Measurements from ENCODE around the gene FIGNL1. TPM values are rescaled to one million over a fixed set of nuclear protein-coding genes. Genes with fewer than 3 reads are reported as not detected.

FIGNL1 gene
- polyA plus RNA-seq, 6 donors from 2014 or later = 4.8 to 26.2 (median 18.2) TPM

DNA sequence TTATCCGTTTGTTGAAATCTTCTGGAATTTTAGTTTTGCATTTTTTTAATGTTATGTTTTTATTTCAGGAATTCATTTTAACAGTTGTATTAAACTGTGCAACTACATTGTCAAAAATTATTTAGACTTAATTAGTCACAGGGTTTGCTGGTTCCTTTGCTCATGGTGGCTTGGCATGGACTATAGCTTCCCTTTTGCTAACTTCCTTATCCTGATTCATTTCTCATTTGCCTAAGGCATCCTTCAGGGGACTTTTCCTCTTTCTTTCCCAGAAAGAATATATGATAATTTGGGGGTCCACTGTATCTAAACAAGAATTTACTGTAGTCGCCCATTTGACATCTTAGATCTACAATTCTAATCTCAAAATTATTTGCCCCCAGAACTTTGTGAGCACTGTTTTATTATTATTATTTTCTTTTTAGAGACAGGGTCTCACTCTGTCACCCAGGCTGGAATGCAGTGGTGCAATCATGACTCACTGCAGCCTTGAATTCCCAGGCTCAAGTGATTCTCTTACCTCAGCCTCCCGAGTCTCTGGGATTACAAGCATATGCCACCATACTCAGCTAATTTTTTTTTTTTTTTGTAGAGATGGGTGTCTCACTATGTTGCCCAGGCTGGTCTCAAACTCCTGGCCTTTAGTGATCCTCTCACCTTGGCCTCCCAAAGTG is 13.9 kb downstream of the FIGNL1 start:
- Mint-ChIP-seq H3K4me3 (no peak overlapping the region), H3K27me3 (no peaks in the 10 kb centered on the region), H3K36me3 (peaks cover 5 to 10% of the 10 kb centered on the region in 2 donors), H3K27ac (no peak overlapping the region), H3K9me3 (no peaks in the 10 kb centered on the region), H3K4me1 (peaks cover 0 to 2% (median 0%) of the 10 kb centered on the region in 3 donors)
- no peak for DNase-seq
- ATAC-seq (ENCODE audit: low read depth in 2 of 2) = no peak

DNA sequence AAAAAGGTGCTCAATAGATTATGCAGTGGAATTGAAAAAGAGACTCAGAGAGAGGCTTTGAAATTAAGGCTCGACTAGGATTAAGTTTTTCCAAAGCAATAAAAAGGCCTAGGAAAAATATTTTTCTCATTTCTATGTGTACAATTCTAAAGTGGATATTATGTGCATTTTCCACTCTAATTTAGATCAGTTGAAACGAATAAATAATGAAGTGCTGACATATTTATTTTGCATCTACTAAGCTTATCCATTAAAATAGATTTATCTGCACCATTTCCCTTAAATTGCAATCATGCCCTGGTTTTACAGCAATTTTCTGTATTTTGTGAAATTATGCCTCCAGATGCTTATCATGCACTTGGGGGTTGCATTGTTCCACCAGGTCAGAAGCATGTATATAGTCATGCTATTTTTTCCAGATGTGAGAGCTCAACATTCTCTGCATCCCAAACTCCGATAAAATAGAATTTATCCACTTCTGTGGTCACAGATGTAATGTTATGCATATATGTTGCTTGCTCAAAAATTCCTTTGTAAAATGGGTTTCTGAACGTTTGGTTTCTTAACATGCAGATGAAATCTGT is 18.3 kb downstream of the FIGNL1 start:
- no peak for DNase-seq
- no peaks in the 10 kb centered on the region for H3K4me1 Mint-ChIP-seq
- H3K9me3 Mint-ChIP-seq = no peaks in the 10 kb centered on the region
- H3K27me3 Mint-ChIP-seq = no peaks in the 10 kb centered on the region
- H3K4me3 Mint-ChIP-seq = no peak overlapping the region
- H3K27ac Mint-ChIP-seq = no peak overlapping the region
- H3K36me3 Mint-ChIP-seq = peaks cover 0 to 2% of the 10 kb centered on the region in 2 donors
- ATAC-seq (ENCODE audit: low read depth in 2 of 2) = no peak

DNA sequence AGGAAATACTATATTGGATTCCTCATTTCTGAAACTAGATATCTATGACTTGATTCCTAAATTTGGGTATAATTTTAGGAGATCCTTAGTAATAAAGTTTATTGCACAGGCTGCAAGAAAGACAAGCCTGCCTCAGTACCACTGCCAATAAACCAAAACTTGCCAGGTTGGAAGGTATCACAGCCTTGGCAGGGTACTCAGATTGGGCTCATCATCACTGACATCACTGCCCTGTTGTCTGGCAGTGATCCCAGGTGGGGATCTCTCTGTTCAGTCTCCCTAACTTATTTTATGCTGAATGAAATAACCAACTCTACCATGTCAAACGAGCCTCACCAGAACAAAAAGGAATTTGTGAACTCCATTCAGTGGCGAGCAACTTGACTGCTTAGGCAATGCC is 18.8 kb downstream of the FIGNL1 start:
- H3K4me3 Mint-ChIP-seq = no peak overlapping the region
- H3K36me3 Mint-ChIP-seq = no peaks in the 10 kb centered on the region
- H3K27ac Mint-ChIP-seq = no peak overlapping the region

DNA sequence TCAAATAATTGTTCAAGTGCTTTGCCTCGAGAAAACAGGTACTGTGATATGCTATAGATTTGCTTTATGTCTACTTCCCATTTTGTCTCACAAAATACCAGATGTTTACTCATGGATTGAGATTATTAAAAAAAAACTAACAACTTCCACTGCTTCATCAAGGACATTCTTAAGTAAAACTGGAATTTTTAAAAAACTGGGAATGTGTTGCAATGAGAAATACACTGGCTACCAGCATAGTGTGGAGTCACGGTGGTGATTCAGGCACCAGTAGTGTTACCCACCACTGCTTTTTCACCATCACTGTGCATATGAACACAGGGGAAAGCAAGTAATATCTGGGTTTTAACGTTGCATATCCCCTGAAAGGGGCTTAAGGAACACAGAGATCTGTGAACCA is 21.2 kb downstream of the FIGNL1 start:
- ATAC-seq (ENCODE audit: low read depth in 2 of 2) (no peak), DNase-seq (no peak)
- Mint-ChIP-seq H3K9me3 (no peaks in the 10 kb centered on the region), H3K27ac (no peak overlapping the region), H3K27me3 (no peaks in the 10 kb centered on the region), H3K4me3 (no peak overlapping the region), H3K4me1 (peaks cover 2 to 3% (median 2%) of the 10 kb centered on the region in 3 donors), H3K36me3 (no peaks in the 10 kb centered on the region)

More for the DNA sequence above, 18.8 kb downstream of the FIGNL1 start:
- Mint-ChIP-seq H3K27me3 (no peaks in the 10 kb centered on the region), H3K4me1 (no peaks in the 10 kb centered on the region), H3K9me3 (no peaks in the 10 kb centered on the region)
- DNase-seq (no peak), ATAC-seq (ENCODE audit: low read depth in 2 of 2) (no peak)

DNA sequence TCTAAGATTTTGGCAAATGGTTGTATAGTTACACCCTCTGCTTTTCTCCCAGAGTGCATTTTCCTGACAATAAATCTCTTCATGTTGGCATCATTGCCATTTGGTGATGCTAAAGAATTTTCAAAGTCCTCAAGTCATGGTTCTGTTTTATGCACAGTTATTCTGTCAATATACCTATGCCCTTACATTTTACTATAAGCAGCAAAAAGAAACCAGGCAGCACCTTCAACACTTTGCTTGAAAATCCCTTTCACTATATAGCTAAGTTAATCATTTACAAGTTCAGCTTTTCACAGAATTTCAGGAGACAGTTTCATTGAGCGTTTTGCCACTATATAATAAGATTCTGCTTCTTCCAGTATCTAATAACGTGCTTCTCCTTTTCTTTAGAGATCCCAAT is 22.6 kb downstream of the FIGNL1 start:
- H3K9me3 Mint-ChIP-seq = no peaks in the 10 kb centered on the region
- H3K4me1 Mint-ChIP-seq = peaks cover 5 to 8% (median 5%) of the 10 kb centered on the region in 3 donors
- H3K36me3 Mint-ChIP-seq = no peaks in the 10 kb centered on the region
- no peak overlapping the region for H3K4me3 Mint-ChIP-seq
- no peak overlapping the region for H3K27ac Mint-ChIP-seq
- no peak for DNase-seq
- no peaks in the 10 kb centered on the region for H3K27me3 Mint-ChIP-seq
- no peak for ATAC-seq (ENCODE audit: low read depth in 2 of 2)

DNA sequence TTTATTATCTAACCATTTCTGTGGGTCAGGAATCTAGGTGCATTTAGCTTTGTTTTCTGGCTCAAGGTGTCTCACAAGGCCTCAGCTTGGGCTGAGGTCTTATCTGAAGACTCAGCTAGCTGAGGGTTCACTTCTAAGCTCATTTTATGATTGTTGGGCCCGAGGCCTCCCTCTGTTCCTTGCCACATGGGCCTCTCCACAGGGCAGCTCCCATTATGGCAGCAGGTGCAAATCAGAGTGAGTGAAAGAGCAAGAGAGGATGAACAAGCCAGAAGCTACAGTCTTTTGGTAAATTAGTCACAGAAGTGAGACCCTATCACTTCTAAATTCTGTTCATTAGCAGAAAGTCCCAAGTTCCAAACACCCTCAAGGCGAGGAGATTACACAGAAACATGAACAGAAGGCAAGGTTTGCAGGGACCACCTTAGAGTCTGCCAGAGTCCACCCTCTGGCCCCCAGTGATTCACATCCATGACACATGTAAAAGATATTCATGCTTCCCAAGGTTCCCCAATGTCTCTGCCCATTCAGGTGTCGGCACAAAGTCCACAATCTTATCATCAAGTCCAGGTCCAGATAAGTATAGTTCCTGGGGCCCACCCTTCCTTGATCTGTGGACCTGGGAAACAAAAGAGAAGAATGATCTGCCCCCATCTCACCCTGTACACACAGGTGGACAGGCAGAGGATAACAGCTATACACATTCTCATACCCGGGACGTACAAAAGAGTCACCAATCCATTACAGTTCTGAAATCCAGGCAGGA is 23.7 kb downstream of the FIGNL1 start:
- Mint-ChIP-seq H3K4me1 (peaks cover 5 to 8% (median 5%) of the 10 kb centered on the region in 3 donors), H3K4me3 (no peak overlapping the region), H3K27me3 (no peaks in the 10 kb centered on the region), H3K9me3 (no peaks in the 10 kb centered on the region), H3K36me3 (no peaks in the 10 kb centered on the region), H3K27ac (peak overlapping the region in 1 of 6 donors; percentile 70)
- ATAC-seq (ENCODE audit: low read depth in 2 of 2) (no peak), DNase-seq (no peak)

DNA sequence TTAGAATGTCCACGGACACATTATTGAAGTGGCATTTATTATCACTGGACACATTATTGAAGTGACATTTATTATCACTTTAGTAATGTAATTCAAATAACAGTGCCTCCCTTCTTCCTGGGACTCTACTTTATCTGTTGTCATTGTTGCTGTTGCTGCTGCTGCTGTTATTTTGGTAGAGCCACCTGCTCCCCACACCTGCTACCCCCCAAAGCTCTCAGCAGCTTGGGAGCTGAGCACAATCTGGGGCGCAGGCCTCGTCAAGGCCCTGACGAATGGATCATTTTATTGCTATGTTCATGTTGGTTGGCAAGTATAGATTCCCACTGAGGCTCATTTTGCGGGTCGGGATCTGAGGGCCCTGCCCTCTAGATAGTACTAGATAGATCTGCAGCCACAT is 24.8 kb downstream of the FIGNL1 start:
- H3K4me3 Mint-ChIP-seq = peak overlapping the region in 1 of 8 donors; percentile 16
- H3K9me3 Mint-ChIP-seq = no peaks in the 10 kb centered on the region
- DNase-seq (no peak), ATAC-seq (ENCODE audit: low read depth in 2 of 2) (no peak)
- peaks cover 5 to 8% (median 5%) of the 10 kb centered on the region in 3 donors for H3K4me1 Mint-ChIP-seq
- H3K36me3 Mint-ChIP-seq = no peaks in the 10 kb centered on the region
- H3K27ac Mint-ChIP-seq = no peak overlapping the region
- H3K27me3 Mint-ChIP-seq = no peaks in the 10 kb centered on the region

DNA sequence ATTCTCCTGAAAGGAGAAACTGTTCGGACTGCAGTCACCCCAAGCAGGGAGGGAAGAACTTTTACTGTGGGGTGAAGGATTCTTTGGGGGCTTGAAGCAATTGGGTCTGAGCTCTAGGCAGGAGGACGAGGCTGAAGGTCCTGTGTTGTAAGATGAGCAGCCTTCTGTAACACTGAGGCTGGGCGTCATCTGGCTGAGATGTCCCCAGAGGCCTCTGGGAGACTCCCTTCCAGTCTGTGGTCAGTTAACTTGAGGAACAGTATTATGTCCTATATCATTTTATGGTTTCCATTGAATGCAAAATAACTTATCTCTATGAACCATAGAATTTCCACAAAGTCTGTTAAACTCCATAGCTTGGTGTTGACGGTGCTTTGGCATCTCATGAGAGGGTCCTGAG is 26.3 kb downstream of the FIGNL1 start:
- Mint-ChIP-seq H3K4me3 (no peak overlapping the region), H3K9me3 (no peaks in the 10 kb centered on the region), H3K36me3 (no peaks in the 10 kb centered on the region), H3K27ac (peak overlapping the region in 1 of 6 donors; percentile 62), H3K27me3 (no peaks in the 10 kb centered on the region), H3K4me1 (peaks cover 5 to 8% (median 5%) of the 10 kb centered on the region in 3 donors)
- ATAC-seq (ENCODE audit: low read depth in 2 of 2) = no peak
- no peak for DNase-seq

DNA sequence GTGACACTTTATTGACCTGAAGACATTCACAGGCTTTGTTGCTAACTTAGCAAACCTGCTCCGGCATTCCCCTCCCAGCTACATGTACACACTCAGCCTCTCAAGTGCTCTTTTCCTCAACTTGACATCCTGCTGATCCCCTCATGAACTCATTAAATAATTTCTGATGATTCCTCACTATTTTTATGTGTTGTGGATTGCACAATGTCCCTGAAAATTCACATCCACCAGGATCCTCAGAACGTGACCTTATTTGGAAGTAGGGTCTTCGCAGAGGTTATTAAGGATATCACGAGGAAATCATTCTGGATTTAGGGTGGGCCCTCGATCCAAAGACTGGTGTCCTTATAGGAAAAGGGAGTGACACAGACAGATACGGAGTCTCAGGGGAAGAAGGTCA is 27.3 kb downstream of the FIGNL1 start:
- Mint-ChIP-seq H3K27ac (no peak overlapping the region), H3K36me3 (no peaks in the 10 kb centered on the region), H3K9me3 (no peaks in the 10 kb centered on the region), H3K4me3 (no peak overlapping the region), H3K27me3 (no peaks in the 10 kb centered on the region), H3K4me1 (peaks cover 9 to 14% (median 9%) of the 10 kb centered on the region in 3 donors)
- no peak for ATAC-seq (ENCODE audit: low read depth in 2 of 2)
- no peak for DNase-seq

DNA sequence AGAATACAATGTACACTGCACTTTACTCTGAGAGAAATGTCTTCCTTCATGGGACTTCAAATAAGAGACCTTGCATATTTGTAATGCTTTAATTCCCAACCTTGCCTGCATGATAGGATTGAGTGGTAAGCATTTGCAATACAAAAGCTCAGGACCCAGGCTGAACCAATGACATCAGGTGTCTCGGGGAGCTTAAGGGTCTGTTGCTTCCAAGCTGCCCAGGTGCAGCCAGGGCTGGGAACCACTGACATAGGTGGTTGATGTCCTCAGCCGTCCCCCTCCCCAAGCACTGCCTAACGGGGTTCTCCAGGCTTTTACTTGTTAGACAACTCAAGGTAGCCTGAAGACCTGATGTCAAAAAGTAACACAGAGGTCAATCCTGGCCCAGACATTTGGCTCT is 29.1 kb downstream of the FIGNL1 start:
- Mint-ChIP-seq H3K27me3 (no peaks in the 10 kb centered on the region), H3K4me3 (no peak overlapping the region), H3K36me3 (no peaks in the 10 kb centered on the region), H3K27ac (no peak overlapping the region), H3K4me1 (peaks cover 24 to 32% (median 27%) of the 10 kb centered on the region in 3 donors), H3K9me3 (no peaks in the 10 kb centered on the region)
- ATAC-seq (ENCODE audit: low read depth in 2 of 2) (no peak), DNase-seq (no peak)

DNA sequence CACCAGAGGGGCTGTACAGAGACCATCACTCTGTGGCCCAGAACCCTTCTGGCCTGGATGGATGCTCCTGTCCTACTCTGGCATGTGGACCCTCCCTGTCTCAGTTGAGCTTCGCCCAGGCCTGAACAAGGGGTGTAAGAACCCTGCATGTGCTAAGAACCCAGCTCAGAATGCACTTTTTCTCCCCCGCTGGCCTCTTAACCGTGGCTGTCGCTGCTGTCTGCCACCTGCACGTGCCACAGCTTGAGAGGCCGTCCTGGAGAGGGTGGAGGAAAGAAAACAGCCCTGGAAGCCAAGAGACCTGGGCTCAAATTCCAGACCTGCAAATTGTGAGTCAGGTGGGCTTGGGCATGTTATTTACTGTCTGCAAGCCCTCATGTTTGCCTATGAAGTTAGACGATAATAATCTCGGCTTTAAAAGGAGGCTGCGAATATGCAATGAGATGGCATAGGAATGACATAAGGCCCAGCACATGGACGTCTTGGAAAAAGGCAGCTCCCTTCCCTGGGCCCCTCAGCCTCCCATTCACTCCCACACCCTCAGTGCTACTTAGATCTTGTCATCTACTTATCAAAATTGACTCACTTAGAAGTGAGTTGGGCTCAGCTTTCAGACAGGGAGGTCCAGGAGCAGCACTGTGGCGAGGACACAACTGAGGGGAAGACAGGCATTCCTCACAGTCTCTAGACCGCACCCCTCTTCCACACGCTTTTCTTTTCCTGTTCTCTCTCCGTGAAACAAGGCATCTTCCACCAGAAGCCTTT is 31.4 kb downstream of the FIGNL1 start:
- no peak for ATAC-seq (ENCODE audit: low read depth in 2 of 2)
- peak overlapping the region in 1 of 8 donors; percentile 37 for H3K4me3 Mint-ChIP-seq

DNA sequence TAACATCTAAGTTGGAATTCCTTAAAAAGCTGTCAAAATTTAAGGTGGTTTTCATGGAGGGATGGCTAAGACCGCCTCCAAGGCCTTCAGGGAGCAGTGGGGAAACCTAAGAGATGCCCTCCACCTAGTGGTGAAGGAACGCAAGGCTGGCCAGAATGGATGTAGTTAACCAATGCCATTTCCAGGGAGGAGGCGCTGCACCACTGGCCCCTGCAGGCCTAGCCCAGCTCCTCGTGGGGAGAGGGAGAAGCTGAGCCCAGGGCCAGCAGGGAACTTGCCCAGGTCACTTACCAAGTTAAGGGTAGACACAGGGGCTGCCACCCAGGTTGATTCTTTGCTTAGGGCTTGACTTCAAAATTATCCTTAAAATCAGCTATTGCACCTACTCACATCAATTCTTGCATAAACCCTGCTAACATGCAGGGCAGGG is 32.0 kb downstream of the FIGNL1 start:
- peaks cover 42 to 50% (median 49%) of the 10 kb centered on the region in 3 donors for H3K4me1 Mint-ChIP-seq
- H3K27ac Mint-ChIP-seq = peak overlapping the region in 3 of 6 donors; percentile 82 to 88 (median 83)
- peak; percentile 62 for DNase-seq

More for the DNA sequence above, 31.4 kb downstream of the FIGNL1 start:
- Mint-ChIP-seq H3K36me3 (no peaks in the 10 kb centered on the region), H3K9me3 (no peaks in the 10 kb centered on the region), H3K27ac (peak overlapping the region in 1 of 6 donors; percentile 33), H3K4me1 (peaks cover 37 to 46% (median 44%) of the 10 kb centered on the region in 3 donors), H3K27me3 (no peaks in the 10 kb centered on the region)
- no peak for DNase-seq

DNA sequence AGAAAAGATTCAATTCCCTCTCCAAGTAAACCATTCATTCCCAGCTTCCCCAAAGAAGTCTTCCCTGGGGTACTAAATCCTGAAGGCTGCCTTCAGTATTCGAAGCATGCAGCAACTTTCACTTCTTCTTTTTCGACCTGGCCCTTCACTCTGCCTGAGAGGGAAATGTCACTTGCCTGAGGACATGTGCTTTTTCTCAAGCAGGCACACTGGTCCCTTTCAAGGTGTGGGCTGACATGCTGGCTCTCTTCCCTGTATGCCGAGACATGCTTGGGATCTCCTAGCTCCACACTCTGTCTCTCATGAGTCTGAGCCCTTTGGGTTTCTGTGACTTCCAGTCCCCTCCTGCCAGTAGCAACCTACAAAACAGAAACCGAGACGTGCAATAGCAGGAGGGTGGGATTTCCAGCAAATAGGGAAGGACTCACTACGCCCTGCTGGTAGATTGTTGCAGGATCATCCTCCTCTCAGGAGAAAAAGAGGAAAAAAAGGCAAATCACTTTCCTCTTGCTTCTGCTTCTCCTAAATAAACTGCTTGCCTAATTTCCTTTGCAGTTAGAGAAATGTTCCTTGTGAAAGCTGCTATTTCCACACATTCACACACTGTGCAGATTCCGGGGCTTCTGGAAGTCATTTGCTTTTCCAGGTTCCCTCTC is 33.5 kb downstream of the FIGNL1 start:
- Mint-ChIP-seq H3K36me3 (no peaks in the 10 kb centered on the region), H3K4me1 (peaks cover 54 to 64% (median 63%) of the 10 kb centered on the region in 3 donors), H3K27me3 (no peaks in the 10 kb centered on the region), H3K4me3 (peak overlapping the region; percentile 2 to 89 (median 76)), H3K9me3 (no peaks in the 10 kb centered on the region), H3K27ac (peak overlapping the region; percentile 40 to 97 (median 86))
- DNase-seq (peak; percentile 71), ATAC-seq (ENCODE audit: low read depth in 2 of 2) (peak; percentile 76 to 77)

More for the DNA sequence above, 32.0 kb downstream of the FIGNL1 start:
- Mint-ChIP-seq H3K4me3 (peak overlapping the region in 1 of 8 donors; percentile 53), H3K36me3 (no peaks in the 10 kb centered on the region), H3K27me3 (no peaks in the 10 kb centered on the region), H3K9me3 (no peaks in the 10 kb centered on the region)
- peak; percentile 66 to 75 for ATAC-seq (ENCODE audit: low read depth in 2 of 2)

All from naive B cell (primary cell).